C4-2B (cell line): ENCODE data around the gene PCDH15.

Source experiments
- ZFX ChIP-seq: fragments of 450-650 bp; IDR thresholded peaks from 2 replicates; pipeline ENCODE4 v1.6.1; 2017
- TF ChIP-seq, protein P1 (sequence below): fragments of 450-650 bp; conservative IDR thresholded peaks from 2 replicates; pipeline ENCODE4 v1.5.1; 2017; ENCODE audit warnings: mild to moderate bottlenecking

DNA sequence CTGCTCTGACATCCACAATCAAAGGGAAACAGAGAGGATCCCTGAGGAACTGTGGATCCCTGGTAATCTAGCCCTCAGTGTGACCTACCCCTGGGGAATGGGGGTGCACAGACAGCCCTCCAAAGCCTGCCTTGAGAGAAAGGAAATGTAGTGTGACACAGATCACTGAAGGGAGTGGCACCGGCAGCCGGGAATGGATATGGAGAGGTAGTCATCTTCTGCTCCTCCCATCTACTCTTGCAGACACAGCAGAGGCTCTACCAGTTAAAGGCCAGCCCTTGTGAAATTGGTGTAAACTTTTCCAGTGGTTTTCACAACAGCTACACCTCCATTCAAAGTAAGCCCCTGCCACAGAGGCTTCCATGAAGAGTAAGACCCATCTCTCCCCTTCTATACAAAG is 144.4 kb downstream of the PCDH15 start:
- TF ChIP-seq, protein P1, sequence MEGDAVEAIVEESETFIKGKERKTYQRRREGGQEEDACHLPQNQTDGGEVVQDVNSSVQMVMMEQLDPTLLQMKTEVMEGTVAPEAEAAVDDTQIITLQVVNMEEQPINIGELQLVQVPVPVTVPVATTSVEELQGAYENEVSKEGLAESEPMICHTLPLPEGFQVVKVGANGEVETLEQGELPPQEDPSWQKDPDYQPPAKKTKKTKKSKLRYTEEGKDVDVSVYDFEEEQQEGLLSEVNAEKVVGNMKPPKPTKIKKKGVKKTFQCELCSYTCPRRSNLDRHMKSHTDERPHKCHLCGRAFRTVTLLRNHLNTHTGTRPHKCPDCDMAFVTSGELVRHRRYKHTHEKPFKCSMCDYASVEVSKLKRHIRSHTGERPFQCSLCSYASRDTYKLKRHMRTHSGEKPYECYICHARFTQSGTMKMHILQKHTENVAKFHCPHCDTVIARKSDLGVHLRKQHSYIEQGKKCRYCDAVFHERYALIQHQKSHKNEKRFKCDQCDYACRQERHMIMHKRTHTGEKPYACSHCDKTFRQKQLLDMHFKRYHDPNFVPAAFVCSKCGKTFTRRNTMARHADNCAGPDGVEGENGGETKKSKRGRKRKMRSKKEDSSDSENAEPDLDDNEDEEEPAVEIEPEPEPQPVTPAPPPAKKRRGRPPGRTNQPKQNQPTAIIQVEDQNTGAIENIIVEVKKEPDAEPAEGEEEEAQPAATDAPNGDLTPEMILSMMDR = no peak
- TF ChIP-seq ZFX = no peak
